BLaER1 treated with 17β-estradiol and CSF1 and Interleukin-3, amounts not matched to agents 10 nM and 100 nM (cell line): ENCODE results near the gene IGFBP2.

Experiments used
- H3K27ac ChIP-seq, 11 experiments: shearing (Covaris generic); formaldehyde crosslinking; 2 replicates each; pipeline ENCODE4 v1.8.1; 2022
- H3K27me3 ChIP-seq, 11 experiments: shearing (Covaris generic); formaldehyde crosslinking; 2 replicates each; pipeline ENCODE4 v1.8.1; 2022
- H3K36me3 ChIP-seq, 11 experiments: shearing (Covaris generic); formaldehyde crosslinking; 2 replicates each; pipeline ENCODE4 v1.8.1; 2022
- H3K4me1 ChIP-seq, 10 experiments: shearing (Covaris generic); formaldehyde crosslinking; 2 replicates each; pipeline ENCODE4 v1.8.1; 2022
- H3K4me2 ChIP-seq, 11 experiments: shearing (Covaris generic); formaldehyde crosslinking; 2 replicates each; pipeline ENCODE4 v1.8.1; 2022
- H3K4me3 ChIP-seq, 10 experiments: shearing (Covaris generic); formaldehyde crosslinking; 2 replicates each; pipeline ENCODE4 v1.8.1; 2022
- H3K9ac ChIP-seq, 11 experiments: shearing (Covaris generic); formaldehyde crosslinking; 2 replicates each; pipeline ENCODE4 v1.8.1; 2022
- H3K9me3 ChIP-seq, 11 experiments: shearing (Covaris generic); formaldehyde crosslinking; replicated peaks in 1 of 11; 2 replicates each; pipeline ENCODE4 v1.8.1; 2022
- H4K20me1 ChIP-seq, 11 experiments: shearing (Covaris generic); formaldehyde crosslinking; 2 replicates each; pipeline ENCODE4 v1.8.1; 2022
- Cebpa-rat ChIP-seq, 11 experiments: shearing (Covaris generic); IDR thresholded peaks; 2 replicates each; pipeline ENCODE4 v1.8.1; 2022

IGFBP2 gene

GRCh38 chr2:216650626-216651257 lies 17.5 kb downstream of the IGFBP2 start:
- Histone ChIP-seq H3K9me3 (peaks cover 0 to 6% (median 0%) of the 10 kb centered on the region in 11 experiments; a peak in 3 of 22 replicates), H3K4me2 (peak overlapping the region in 7 of 11 experiments; percentile 3 to 43 (median 21); a peak in 6 of 22 replicates), H3K27ac (no peak overlapping the region), H3K4me1 (peaks cover 7 to 41% (median 23%) of the 10 kb centered on the region in 10 experiments; a peak in 18 of 20 replicates), H3K36me3 (peaks cover 0 to 84% (median 31%) of the 10 kb centered on the region in 11 experiments; a peak in 15 of 22 replicates), H3K4me3 (no peak overlapping the region), H3K9ac (no peak overlapping the region), H4K20me1 (peaks cover 0 to 100% (median 83%) of the 10 kb centered on the region in 11 experiments; a peak in 15 of 22 replicates), H3K27me3 (no peaks in the 10 kb centered on the region)
- TF ChIP-seq Cebpa-rat (IDR thresholded peaks at IDR 0.05): no peak

GRCh38 chr2:216651351-216651881 lies 18.2 kb downstream of the IGFBP2 start:
- Histone ChIP-seq H3K27ac (no peak overlapping the region), H3K9me3 (peaks cover 0 to 3% (median 0%) of the 10 kb centered on the region in 11 experiments; a peak in 2 of 22 replicates), H3K36me3 (peaks cover 0 to 84% (median 32%) of the 10 kb centered on the region in 11 experiments; a peak in 15 of 22 replicates), H3K9ac (no peak overlapping the region), H3K4me3 (no peak overlapping the region), H3K4me2 (no peak overlapping the region), H4K20me1 (peaks cover 0 to 100% (median 84%) of the 10 kb centered on the region in 11 experiments; a peak in 17 of 22 replicates), H3K4me1 (peaks cover 7 to 44% (median 23%) of the 10 kb centered on the region in 10 experiments; a peak in 18 of 20 replicates), H3K27me3 (no peaks in the 10 kb centered on the region)
- TF ChIP-seq Cebpa-rat (IDR thresholded peaks at IDR 0.05): no peak

GRCh38 chr2:216652566-216652965 lies 19.3 kb downstream of the IGFBP2 start:
- no peak overlapping the region for H3K27ac ChIP-seq
- H3K9ac ChIP-seq: no peak overlapping the region
- no peak overlapping the region for H3K4me3 ChIP-seq
- H4K20me1 ChIP-seq: peaks cover 0 to 100% (median 91%) of the 10 kb centered on the region in 11 experiments; a peak in 17 of 22 replicates
- no peaks in the 10 kb centered on the region; a peak in 1 of 22 replicates for H3K27me3 ChIP-seq
- H3K4me1 ChIP-seq: peaks cover 11 to 55% (median 29%) of the 10 kb centered on the region in 10 experiments; a peak in 18 of 20 replicates
- no peak for TF ChIP-seq Cebpa-rat (IDR thresholded peaks at IDR 0.05)
- H3K36me3 ChIP-seq: peaks cover 0 to 83% (median 34%) of the 10 kb centered on the region in 11 experiments; a peak in 15 of 22 replicates
- H3K4me2 ChIP-seq: no peak overlapping the region
- H3K9me3 ChIP-seq: no peaks in the 10 kb centered on the region

GRCh38 chr2:216653093-216653799 lies 20.0 kb downstream of the IGFBP2 start:
- Histone ChIP-seq H3K27me3 (no peaks in the 10 kb centered on the region; a peak in 1 of 22 replicates), H3K27ac (no peak overlapping the region), H3K4me1 (peaks cover 5 to 55% (median 29%) of the 10 kb centered on the region in 10 experiments; a peak in 18 of 20 replicates), H3K9ac (no peak overlapping the region), H3K4me3 (no peak overlapping the region), H3K36me3 (peaks cover 0 to 83% (median 31%) of the 10 kb centered on the region in 11 experiments; a peak in 15 of 22 replicates), H4K20me1 (peaks cover 0 to 100% (median 91%) of the 10 kb centered on the region in 11 experiments; a peak in 17 of 22 replicates), H3K4me2 (peak overlapping the region in 2 of 11 experiments; percentile 8 to 24; a peak in 4 of 22 replicates), H3K9me3 (no peaks in the 10 kb centered on the region)
- TF ChIP-seq Cebpa-rat (IDR thresholded peaks at IDR 0.05): no peak

- H3K27me3 ChIP-seq: no peaks in the 10 kb centered on the region; a peak in 1 of 22 replicates
- peak overlapping the region in 4 of 11 experiments; percentile 3 to 24 (median 7); a peak in 4 of 22 replicates for H3K4me2 ChIP-seq
- H3K36me3 ChIP-seq: peaks cover 0 to 87% (median 31%) of the 10 kb centered on the region in 11 experiments; a peak in 15 of 22 replicates
- peaks cover 0 to 100% (median 98%) of the 10 kb centered on the region in 11 experiments; a peak in 17 of 22 replicates for H4K20me1 ChIP-seq
- no peak overlapping the region for H3K4me3 ChIP-seq
- no peaks in the 10 kb centered on the region for H3K9me3 ChIP-seq
- no peak for TF ChIP-seq Cebpa-rat (IDR thresholded peaks at IDR 0.05)
- H3K4me1 ChIP-seq: peaks cover 4 to 59% (median 36%) of the 10 kb centered on the region in 10 experiments; a peak in 18 of 20 replicates
- H3K27ac ChIP-seq: no peak overlapping the region
- H3K9ac ChIP-seq: no peak overlapping the region
These were observed 20.7 kb downstream of the IGFBP2 start for GRCh38 chr2:216653931-216654365.

- peaks cover 4 to 62% (median 39%) of the 10 kb centered on the region in 10 experiments; a peak in 18 of 20 replicates for H3K4me1 ChIP-seq
- H3K9me3 ChIP-seq: no peaks in the 10 kb centered on the region
- no peak overlapping the region for H3K9ac ChIP-seq
- no peaks in the 10 kb centered on the region; a peak in 1 of 22 replicates for H3K27me3 ChIP-seq
- peak overlapping the region in 3 of 11 experiments; percentile 3 to 24 (median 6); a peak in 2 of 22 replicates for H3K4me2 ChIP-seq
- no peak overlapping the region for H3K27ac ChIP-seq
- peaks cover 0 to 88% (median 31%) of the 10 kb centered on the region in 11 experiments; a peak in 15 of 22 replicates for H3K36me3 ChIP-seq
- peaks cover 0 to 100% (median 98%) of the 10 kb centered on the region in 11 experiments; a peak in 17 of 22 replicates for H4K20me1 ChIP-seq
- no peak overlapping the region for H3K4me3 ChIP-seq
- TF ChIP-seq Cebpa-rat (IDR thresholded peaks at IDR 0.05): no peak
These were observed 21.4 kb downstream of the IGFBP2 start for GRCh38 chr2:216654528-216655052.

- Histone ChIP-seq H3K9ac (no peak overlapping the region), H3K27me3 (peaks cover 0 to 4% (median 0%) of the 10 kb centered on the region in 11 experiments; a peak in 4 of 22 replicates), H3K4me3 (no peak overlapping the region), H3K4me1 (peaks cover 4 to 63% (median 47%) of the 10 kb centered on the region in 10 experiments; a peak in 18 of 20 replicates), H3K36me3 (peaks cover 0 to 92% (median 52%) of the 10 kb centered on the region in 11 experiments; a peak in 17 of 22 replicates), H3K27ac (no peak overlapping the region), H3K4me2 (peak overlapping the region in 7 of 11 experiments; percentile 8 to 75 (median 30); a peak in 6 of 22 replicates), H3K9me3 (no peaks in the 10 kb centered on the region), H4K20me1 (peaks cover 0 to 100% (median 100%) of the 10 kb centered on the region in 11 experiments; a peak in 17 of 22 replicates)
- TF ChIP-seq Cebpa-rat (IDR thresholded peaks at IDR 0.05): no peak
These were observed 24.1 kb downstream of the IGFBP2 start for GRCh38 chr2:216657086-216657855.
